GM19372 (cell line): ENCODE measurements around the gene LRRC32.

ENCODE experiments used
- ATAC-seq: cut with Tn5 transposase; IDR thresholded peaks from one replicate; pipeline ENCODE4 v1.9.1; 2021; ENCODE audit warnings: mild to moderate bottlenecking, low read depth, moderate library complexity; ENCODE audit not compliant: unreplicated experiment

LRRC32 gene

DNA sequence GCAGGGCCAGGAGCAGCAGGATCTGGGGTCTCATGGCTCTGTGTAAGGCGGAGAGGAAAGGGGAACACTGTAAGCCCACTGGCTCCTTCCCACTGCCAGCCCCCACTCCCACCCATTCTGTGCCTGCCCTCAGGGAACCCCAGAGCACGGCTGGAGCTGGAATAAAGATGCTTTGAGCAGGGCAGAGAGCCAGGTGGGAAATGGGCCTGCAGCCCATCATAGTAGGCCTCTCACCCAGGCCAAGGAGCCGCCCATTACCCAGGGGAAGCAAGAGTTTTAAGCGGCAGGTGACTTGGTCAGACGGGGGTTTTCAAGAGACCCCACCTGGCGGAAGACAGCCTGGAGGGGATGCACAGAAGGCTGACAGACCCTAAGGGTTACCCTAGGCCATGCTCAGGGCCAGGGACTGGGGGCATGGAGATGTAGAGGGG, 4.6 kb downstream of the LRRC32 start:
- no peak for ATAC-seq

DNA sequence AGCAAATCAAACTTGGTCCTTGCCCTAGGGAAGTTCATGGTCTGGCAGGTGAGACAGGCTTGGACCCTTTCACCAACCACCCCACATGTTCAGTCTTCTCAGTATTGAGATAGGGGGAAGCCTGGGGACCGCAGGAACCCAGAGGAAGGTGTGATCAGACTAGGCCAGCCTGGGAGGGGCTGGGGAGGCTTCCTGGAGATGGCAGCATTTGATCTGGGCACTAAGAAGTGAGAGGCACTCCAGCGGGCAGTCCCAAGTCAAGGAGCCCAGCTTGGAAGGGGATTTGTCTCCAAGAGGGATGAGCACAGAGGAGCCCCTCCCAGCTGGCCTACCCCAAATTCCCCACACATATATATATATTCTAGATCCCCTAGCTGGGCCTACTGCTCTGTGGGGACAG, 5.4 kb downstream of the LRRC32 start:
- no peak for ATAC-seq

DNA sequence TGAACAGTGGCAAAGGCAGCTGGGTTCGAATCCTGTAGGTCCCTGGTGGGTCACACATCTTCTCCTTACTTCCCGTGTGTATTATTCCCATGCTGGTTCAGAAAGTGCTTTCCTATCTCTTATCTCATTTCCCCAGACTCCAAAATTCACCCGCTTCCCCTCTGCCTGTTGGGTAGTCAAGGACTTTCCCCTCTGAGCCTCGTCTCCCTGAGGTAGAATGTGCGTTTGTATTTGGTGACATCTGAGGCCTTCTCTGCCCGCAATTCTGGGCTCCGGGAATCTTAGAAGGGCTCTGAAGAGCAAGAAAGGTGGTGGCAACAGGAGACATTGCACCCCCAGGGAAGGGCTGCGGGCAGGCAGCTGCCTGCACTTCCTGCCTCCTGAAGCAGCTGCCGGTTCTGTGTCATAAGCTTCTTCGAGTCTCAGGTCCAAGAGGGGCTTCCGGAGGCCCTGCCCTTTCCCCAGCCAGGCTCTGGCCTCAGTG, 5.9 kb downstream of the LRRC32 start:
- no peak for ATAC-seq

DNA sequence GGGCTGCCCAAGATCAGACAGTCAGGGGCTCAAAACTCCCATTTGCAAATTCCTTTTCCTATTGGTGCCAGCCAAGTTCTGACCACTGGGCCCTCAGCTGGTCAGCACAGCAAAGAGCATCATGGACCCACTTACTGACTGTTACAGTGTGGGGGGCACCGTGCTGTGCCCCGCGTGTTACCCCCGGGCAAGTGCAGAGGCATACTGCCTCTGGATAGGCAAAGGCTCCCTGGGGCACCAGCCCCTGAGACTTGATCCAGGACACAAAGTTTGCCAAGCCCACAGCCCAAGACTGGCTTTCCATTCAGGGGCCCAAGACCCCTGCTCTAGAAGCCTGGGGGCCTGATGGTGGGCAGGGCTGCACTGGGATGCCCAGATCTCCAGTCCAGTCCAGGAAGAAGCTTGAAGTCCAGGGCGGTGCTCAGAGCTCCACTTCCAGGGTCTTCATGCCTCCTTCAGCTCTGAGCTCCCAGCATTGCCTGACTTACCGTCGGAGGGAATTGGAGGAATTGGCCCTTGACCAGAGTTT, 6.6 kb downstream of the LRRC32 start:
- ATAC-seq: no peak

DNA sequence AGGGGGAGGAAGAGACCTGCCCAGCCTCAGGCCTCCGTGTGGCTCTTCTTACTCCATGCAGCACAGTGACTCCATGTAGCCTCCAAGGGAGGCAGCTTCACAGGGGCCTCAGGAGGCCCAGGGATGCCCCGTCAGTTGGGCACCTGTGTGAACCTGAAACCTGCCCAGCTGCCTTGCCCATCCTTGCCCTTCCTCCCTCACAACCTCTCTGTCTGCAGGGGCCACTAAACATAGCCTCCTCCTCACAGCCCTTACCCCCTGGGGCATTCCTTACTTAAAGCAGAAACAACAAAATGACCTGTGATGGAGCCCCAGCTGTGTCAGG, 7.1 kb downstream of the LRRC32 start:
- no peak for ATAC-seq

DNA sequence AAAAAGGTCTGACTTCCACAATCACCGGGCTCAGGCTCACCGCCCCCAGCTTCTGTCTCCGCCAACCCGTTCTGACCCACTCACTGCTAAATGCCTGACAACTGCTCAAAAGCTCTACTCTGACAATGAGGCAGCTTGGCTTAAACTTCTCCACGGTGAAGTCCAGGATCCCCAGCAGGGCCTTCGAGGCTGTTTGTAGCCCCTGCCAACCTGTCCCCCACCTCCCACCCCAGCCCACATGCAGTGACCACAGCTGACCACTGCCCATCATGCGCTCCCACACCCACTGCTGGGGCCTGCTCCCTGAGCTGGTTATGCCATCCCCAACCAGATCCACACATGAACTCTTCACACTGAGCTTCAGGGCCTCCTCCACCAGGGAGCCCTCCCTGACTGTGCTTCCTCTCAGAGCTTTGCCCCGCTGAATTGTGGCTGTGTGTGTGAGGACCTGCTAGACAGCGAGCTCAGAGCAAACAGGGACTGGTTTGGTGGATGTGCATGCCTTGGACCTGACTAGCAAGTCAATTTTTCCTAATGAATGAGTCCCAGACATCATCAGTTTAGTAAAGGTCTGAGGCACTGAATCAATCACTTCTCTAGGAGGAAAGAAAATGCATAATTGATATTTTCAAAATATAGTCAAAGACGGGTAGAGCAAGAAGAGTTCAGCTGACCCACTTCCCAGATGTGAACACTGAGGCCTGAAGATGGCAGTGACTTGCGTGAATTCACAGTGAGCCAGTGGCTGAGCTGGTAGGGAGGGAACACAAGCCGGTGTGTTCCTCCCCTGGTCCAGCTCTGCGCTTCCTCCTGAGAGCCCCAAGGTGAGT, 7.7 kb downstream of the LRRC32 start:
- no peak for ATAC-seq

DNA sequence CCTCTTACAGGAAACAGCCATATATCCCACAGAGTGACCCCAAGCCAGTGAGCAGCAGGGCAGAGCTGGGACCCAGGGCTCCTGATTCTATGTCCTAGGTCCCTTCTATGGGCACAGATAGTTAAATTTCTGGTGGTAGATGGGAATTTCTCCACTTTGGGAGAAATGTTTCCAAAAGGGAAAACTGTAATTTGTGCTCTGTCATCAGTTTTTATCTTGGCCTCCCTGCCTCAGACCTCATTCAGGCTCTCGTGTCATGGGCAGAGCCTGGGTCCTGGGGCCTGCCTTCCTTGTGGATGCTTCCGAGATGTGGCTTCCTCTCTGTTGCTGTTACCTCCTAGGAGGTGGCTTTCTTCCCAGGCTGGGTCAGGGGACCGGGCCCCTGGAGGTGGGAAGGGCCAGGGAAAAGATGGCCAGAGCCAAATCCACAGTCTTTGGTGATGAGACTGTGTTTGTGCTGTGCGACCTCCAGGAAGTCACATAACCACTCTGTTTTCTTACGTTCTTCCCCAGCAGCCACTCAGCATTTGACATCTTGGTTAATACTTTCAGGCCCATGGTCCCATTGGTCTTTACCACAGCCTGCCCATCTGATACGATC, 8.6 kb downstream of the LRRC32 start:
- no peak for ATAC-seq

DNA sequence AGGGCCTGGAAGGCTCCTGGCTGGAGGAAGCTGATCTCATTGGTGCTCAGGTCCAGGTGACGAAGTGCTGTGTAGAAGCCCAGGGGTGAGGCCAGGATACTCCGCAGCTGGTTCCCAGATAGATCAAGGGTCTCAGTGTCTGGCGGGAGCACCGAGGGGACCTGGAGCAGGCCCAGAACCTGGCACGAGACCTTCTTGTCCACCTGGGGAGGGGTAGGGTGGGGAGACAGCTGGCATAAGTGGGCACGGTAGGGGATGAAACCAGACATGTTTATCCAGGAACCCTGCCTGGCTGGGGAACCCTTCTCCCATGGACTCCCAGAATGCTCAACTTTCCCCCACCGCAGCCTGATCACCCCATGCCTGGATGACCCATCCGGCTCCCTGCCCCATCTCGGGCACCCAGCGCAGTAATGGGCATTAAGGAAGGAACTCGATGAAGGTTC, 9.2 kb downstream of the LRRC32 start:
- ATAC-seq: no peak

DNA sequence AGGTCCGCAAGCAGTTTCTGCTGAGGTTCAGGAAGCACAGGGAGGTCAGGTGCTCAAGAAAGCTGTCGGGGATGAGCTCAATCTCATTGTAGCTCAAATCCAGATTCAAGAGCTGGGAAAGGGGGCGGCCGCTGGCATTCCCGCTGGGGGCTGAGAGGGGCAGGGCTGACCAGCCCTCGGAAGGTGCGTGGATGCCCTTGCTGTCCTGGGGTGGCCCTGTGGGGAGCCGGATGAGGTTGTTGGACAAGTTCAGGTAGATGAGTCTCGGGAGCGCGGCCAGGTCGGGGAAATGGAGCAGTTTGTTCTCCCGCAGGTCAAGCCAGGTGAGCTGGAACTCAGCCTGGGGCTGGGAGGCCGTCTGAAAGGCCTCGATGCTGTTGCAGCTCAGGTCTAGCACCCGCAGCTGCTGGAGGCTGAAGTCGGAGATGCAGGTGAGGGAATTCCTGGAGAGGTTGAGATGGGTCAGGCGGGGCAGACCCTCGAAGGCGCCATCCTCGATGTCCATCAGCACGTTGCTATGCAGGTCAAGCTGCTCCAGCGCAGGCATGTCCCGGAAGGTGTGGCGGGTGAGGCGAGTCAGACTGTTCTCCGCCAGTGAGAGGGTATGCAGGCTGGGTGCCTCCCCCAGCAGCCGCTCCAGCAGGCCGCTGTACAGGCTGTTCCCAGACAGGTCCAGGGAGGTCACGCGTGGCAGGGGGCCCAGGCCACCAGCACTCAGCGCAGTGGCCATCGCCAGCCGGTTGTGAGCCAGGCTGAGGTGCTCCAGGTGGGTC, 9.8 kb downstream of the LRRC32 start:
- ATAC-seq: no peak

DNA sequence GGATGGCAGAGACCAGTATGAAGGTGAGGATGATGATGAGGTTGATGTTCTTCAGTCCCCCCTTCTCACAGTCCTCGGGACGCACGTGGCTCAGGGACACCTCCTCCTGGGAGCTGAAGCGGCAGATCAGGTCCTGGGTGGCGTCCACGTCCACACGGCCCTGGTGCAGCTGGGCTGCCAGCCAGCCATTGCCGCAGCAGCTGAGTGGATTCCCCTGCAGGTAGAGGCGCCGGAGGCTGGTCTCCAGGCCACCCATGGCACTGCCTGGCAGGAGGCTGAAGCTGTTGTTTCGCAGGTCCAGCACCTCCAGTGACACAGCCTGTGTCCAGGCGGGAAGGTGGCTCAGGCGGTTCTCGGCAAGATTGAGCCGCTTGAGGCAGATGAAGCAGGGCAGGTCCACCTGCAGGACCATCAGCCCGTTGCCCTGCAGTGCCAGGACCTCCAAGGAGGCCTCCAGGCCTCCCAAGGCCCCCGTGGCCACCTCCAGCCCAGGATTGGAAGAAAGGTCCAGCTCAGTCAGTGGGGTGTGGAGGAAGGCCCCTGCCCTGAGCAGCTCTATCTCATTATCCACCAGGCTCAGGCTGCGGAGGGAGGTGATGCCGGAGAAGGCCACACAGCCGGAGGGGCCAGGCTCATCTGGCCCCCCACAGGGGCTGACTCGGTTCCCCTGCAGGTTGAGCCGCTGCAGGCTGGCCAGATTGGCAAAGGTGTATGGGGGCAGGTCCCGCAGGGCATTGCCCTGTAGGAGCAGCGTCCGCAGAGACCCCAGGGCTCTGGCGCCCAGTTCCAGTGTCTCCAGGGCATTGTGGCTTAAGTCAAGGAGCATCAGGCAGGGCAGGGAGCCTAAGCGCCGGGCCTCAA, 10.6 kb downstream of the LRRC32 start:
- ATAC-seq: no peak

DNA sequence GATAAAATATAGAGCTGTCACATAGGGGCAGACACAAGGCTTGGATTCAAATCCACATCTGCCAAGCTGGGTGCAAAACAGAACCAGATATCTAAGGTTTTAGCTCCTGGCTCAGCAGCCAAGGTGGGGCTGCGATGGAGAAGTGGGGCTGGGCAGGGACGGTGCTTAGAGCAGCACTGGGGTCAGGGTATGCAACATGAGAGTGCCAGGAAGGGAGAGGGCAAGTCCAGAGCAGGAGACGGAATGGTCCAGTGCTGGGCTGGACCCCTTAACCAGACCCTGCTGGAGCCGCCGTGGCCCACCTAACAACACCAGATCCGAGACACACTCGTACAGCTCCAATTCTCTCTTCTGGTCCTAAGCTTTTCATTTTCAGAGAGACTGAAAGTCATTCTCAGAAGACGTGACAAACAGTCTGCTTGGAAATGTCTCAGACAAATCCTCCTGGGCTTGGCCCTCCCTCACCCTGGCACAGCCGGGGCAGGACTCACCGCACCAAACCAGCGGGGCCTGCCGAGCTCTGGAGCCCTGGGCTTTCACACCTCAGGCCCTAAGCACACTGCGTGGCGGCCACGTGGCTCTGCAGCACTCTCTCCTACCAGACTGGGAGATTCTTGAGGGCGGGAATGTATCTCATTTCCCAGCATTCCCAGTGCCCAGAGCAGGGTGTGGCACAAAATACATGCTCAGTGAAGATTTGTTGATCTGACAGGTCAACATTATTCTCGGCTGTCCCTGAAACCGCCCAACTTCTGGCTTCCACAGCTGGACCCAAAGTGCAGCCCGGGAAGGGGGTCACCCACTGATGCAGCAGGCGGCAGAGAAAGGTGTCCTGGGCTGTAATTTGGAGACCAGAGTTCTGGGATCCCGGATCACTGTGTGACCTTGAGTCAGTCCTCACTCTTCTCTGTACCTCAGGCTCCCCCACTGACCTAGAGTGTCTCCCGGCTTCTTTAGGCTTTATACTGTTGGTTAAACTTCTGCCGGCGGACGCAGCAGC, 11.6 kb downstream of the LRRC32 start:
- no peak for ATAC-seq

DNA sequence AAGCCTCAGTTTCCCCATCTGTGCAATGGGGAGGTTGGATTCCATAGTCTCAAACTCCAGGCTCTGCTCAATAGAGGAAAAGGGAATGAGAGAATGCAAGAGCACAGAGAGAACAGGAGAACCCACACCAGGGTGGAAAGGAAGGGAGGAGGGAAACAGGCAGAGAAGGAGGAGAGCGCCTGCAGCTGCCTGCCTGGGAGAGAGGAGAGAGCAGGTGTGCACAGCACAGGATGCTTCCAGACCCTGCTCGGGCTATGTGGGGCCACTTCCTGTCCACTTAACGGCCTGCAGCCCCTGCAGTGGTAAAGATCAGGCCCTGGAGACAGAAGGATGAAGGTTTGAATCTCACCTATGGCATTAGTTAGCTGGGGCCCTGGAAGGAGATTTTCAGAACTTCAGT, 12.3 kb downstream of the LRRC32 start:
- no peak for ATAC-seq

DNA sequence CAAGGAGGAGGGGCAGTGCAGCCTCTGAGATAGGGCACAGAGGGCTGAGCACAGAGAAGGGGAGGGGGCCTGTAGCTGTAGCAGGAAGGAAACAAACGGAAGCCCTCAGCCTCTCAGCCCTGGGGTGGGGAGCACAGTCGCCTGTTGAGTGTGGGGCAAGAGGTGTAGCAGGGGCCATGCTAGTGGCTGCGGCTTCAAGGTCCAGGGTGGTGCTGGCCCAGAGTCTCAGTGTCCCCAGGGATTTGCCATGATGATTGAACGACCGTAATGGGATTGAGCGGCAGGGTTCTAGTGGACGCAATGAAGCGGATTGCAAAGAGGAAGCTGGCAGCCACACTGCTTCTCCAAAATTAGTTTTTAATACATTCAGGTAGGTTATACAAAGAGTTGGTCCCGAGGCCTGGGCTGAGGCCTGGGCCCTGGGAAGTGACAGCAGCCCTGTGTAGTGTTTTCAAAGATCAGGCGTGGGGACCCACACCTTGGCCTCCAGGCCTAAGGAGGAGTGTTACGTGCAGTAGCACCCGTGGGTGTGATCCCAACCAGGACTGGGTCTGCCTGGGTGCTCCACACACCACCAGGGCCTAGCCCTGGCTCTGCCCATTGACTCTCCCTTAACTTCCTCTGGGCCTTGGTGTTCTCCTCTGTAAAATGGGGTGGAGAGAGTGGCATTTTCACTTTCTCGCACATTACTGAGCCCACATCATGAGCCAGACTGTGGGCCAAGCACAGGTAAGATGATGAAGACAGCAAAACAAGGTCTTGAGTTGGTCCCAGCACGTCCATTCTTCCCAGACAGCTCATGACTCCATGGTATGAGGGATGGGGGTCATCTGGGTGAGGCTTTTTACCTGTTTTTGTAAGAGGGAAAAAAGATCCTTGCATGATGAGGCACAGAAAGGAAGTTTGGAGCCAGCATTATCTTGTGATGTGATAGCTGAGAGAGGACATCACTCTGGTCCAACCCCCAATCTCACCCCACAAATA, 13.1 kb downstream of the LRRC32 start:
- ATAC-seq: no peak

DNA sequence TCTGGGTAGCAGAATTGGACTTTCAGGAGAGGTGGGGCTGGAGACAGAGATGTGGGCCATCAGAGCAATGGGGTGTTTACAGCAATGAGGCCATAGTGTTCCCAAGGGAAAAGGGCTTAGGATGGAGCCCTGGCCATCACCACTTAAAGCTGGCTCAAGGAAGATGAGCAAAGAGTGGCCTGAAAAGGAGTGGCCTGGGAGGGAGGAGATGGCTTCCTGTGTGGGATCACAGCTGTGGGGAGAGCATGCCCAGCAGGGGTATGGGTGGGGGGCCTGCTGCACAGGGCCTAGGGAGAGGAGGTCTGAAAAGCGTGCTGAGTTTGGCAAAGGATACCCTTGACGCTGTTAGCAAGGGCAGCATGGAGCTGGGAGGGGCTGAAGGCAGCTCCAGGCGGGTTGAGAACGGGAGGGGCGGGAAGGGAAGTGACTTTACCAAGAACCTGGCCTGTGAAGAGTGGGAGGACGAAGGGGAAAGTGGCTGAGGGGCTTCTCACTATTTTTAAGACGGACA, 13.9 kb downstream of the LRRC32 start:
- ATAC-seq: no peak

DNA sequence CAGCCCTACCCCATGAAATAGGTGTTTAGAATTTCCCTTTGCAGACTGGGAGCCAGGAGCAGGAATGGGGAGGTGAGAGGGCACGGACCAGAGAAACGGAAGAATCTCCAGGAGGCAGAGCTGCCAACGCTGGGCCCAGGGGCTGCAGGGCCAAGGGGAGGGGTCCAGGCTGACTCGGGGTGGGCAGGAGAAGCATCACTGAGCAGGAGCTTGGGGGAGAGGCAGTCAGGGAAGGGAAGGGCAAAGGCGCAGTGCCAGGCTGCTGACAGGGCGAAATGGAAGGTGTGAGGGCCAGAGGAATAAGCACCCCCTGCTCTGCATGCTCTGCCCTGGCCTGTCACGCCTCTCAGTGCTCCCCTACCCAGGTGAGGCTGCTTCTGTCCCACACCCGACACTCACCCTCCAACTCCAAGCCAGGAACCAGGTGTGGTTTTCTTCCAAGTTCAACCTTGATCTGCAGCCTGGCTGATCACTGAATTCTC, 14.5 kb downstream of the LRRC32 start:
- no peak for ATAC-seq

DNA sequence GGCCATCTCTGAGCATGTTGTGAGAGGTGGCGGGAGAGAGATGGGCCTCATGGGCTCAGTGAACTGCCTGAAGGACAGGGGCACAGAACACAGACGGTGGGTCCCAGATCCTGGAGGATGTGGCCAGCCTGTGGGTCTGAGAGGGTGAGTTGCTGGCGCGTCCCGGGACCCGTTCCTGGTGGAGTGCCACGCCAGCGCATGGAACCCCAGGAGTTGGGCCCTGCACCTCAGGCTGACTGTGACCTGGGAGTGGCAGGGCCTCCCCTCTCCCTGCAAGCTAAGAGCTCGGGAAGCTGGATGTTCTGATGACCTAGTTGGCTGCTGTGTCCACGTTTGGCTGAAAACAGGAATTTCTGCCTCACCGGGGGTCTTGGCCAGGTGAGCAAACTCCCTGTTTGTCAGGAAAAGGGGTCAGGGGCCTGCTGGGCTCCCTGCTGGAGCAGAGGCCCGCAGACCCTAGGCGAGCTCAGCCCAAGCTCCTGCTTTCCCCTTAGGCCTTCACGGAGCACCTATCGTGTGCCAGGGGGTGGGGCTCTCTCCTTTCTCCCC, 15.0 kb downstream of the LRRC32 start:
- ATAC-seq: no peak

DNA sequence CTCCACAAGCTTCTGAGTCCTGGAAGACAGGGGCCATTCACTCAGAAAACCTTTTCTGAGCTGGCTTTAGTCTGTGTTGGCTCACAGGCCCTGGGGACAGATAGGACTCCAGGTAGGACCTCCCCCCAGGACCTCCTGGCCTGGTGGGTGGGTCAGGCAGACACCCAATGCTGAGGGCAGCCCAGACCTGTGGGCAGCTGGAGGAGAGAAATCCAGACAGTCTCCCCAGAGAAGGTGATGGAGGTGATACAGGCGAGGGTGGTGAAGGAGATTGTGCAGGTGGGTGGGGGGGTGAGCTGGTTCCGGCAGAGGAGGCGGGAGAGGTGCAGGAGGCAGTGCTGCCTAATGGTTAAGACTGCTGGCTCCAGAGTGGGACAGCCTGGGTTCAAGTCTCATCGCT, 15.6 kb downstream of the LRRC32 start:
- no peak for ATAC-seq
